ENCODE data around the gene TKT.

DNA sequence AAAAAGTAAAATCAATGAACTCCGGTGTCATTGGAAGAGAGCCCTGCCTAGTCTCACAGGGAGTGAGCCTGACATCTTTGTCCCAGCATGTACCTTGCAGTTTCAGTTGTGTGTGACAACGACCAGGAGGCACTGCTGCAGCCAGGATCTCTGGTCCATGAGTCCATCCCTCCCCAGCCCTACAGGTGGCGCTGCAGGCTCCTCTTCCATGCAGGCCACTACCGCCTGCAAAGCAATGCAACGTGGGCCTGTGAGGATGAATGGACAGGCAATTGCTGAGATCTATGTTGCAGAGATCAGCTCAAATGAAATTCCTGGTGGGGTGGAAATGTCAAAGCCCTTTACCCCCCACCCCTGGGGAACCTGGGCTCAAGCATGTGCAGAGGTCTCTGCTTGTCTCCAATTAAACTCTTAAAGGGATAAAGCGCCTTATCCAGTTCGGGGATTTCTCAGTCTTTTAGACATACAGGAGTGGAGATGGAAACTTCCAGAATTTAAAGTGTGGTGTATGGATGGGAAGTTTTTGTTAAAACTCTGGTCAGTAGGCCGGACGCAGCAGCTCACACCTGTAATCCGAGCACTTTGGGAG lies 35.8 kb downstream of the TKT start:
- TF ChIP-seq, protein P1, sequence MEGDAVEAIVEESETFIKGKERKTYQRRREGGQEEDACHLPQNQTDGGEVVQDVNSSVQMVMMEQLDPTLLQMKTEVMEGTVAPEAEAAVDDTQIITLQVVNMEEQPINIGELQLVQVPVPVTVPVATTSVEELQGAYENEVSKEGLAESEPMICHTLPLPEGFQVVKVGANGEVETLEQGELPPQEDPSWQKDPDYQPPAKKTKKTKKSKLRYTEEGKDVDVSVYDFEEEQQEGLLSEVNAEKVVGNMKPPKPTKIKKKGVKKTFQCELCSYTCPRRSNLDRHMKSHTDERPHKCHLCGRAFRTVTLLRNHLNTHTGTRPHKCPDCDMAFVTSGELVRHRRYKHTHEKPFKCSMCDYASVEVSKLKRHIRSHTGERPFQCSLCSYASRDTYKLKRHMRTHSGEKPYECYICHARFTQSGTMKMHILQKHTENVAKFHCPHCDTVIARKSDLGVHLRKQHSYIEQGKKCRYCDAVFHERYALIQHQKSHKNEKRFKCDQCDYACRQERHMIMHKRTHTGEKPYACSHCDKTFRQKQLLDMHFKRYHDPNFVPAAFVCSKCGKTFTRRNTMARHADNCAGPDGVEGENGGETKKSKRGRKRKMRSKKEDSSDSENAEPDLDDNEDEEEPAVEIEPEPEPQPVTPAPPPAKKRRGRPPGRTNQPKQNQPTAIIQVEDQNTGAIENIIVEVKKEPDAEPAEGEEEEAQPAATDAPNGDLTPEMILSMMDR (IDR thresholded peaks at IDR 0.05) = peak; percentile 83
- TF ChIP-seq HDAC2 (IDR thresholded peaks at IDR 0.05) (no peak), MYC (IDR thresholded peaks at IDR 0.05; ENCODE audit: borderline replicate concordance, low read length) (0 out of 2 replicates have a peak, but pooled peaks have one; percentile 58), NPAS2 (CRISPR knock-in tag; IDR thresholded peaks at IDR 0.05; ENCODE audit: borderline replicate concordance) (no peak), RCOR1 (IDR thresholded peaks at IDR 0.05; ENCODE audit: low read depth, low read length) (no peak), POLR2A (IDR thresholded peaks at IDR 0.05; ENCODE audit: low read length) (no peak), CHD2 (IDR thresholded peaks at IDR 0.05; ENCODE audit: low read length, partially characterized antibody) (no peak), HOXA7 (CRISPR knock-in tag; IDR thresholded peaks at IDR 0.05) (peak; percentile 92), SMC3 (IDR thresholded peaks at IDR 0.05) (peak; percentile 61; the same call in 2 of the 3 replicates), EP300 (IDR thresholded peaks at IDR 0.05) (no peak)
- TF ChIP-seq, protein P2, sequence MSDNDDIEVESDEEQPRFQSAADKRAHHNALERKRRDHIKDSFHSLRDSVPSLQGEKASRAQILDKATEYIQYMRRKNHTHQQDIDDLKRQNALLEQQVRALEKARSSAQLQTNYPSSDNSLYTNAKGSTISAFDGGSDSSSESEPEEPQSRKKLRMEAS (IDR thresholded peaks at IDR 0.05) = peak; percentile 77
- TF ChIP-seq, protein P3, sequence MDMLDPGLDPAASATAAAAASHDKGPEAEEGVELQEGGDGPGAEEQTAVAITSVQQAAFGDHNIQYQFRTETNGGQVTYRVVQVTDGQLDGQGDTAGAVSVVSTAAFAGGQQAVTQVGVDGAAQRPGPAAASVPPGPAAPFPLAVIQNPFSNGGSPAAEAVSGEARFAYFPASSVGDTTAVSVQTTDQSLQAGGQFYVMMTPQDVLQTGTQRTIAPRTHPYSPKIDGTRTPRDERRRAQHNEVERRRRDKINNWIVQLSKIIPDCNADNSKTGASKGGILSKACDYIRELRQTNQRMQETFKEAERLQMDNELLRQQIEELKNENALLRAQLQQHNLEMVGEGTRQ (IDR thresholded peaks at IDR 0.05) = no peak
- TF ChIP-seq, protein P4, sequence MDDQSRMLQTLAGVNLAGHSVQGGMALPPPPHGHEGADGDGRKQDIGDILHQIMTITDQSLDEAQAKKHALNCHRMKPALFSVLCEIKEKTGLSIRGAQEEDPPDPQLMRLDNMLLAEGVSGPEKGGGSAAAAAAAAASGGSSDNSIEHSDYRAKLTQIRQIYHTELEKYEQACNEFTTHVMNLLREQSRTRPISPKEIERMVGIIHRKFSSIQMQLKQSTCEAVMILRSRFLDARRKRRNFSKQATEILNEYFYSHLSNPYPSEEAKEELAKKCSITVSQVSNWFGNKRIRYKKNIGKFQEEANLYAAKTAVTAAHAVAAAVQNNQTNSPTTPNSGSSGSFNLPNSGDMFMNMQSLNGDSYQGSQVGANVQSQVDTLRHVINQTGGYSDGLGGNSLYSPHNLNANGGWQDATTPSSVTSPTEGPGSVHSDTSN (IDR thresholded peaks at IDR 0.05) = peak; percentile 78

All from A549 (cell line).